GM23338 (cell line): ENCODE measurements around the gene MLLT10. TPM values are rescaled to one million over a fixed set of nuclear protein-coding genes. Genes with fewer than 3 reads are reported as not detected.

Source experiments
- ATAC-seq: fragments of 200-7000 bp; cut with Tn5 transposase; 3 replicates; pipeline ENCODE4 v1.9.1; 2020
- DNase-seq: peaks from one replicate; pipeline ENCODE4 v3.0.0-alpha.2; 2015; ENCODE audit warnings: low spot score
- H2AFZ ChIP-seq: fragments of 200-600 bp; sonication (generic); 2 replicates; pipeline ENCODE4 v1.8.0; 2016; ENCODE audit warnings: antibody characterized with exemption, mild to moderate bottlenecking, moderate library complexity
- H3F3A ChIP-seq: fragments of 200-600 bp; sonication (generic); replicated peaks from 2 replicates; pipeline ENCODE4 v1.8.0; 2017; ENCODE audit warnings: antibody characterized with exemption, mixed run types, low read depth
- H3K27ac ChIP-seq: fragments of 200-600 bp; sonication (generic); 2 replicates; pipeline ENCODE4 v1.6.1; 2016; ENCODE audit warnings: low read depth
- H3K27me3 ChIP-seq: fragments of 200-600 bp; sonication (generic); 2 replicates; pipeline ENCODE4 v1.8.0; 2016; ENCODE audit warnings: mild to moderate bottlenecking, mixed run types, moderate library complexity; ENCODE audit not compliant: insufficient read depth
- H3K36me3 ChIP-seq: fragments of 200-600 bp; sonication (generic); 2 replicates; pipeline ENCODE4 v1.8.0; 2016; ENCODE audit warnings: mild to moderate bottlenecking; ENCODE audit not compliant: insufficient read depth
- H3K4me1 ChIP-seq: fragments of 200-600 bp; sonication (generic); 2 replicates; pipeline ENCODE4 v1.8.0; 2016; ENCODE audit warnings: mild to moderate bottlenecking, moderate library complexity; ENCODE audit not compliant: insufficient read depth
- H3K4me2 ChIP-seq: fragments of 200-600 bp; sonication (generic); 2 replicates; pipeline ENCODE4 v1.7.1; 2017; ENCODE audit warnings: mixed run types
- H3K4me3 ChIP-seq: fragments of 200-600 bp; sonication (generic); 2 replicates; pipeline ENCODE4 v1.6.1; 2016; ENCODE audit warnings: mixed run types
- H3K79me2 ChIP-seq: fragments of 200-600 bp; sonication (generic); replicated peaks from 2 replicates; pipeline ENCODE4 v1.8.0; 2017; ENCODE audit warnings: mild to moderate bottlenecking; ENCODE audit not compliant: insufficient read depth
- H3K9me2 ChIP-seq: fragments of 200-600 bp; sonication (generic); 2 replicates; pipeline ENCODE4 v1.8.0; 2017; ENCODE audit not compliant: insufficient read depth
- H4K20me1 ChIP-seq: fragments of 200-600 bp; sonication (generic); replicated peaks from 2 replicates; pipeline ENCODE4 v1.8.0; 2017; ENCODE audit warnings: mild to moderate bottlenecking; ENCODE audit not compliant: insufficient read depth
- H3K27ac Mint-ChIP-seq: 2 replicates; pipeline ENCODE4 v1.8.0; 2020; ENCODE audit warnings: inconsistent platforms, mild to moderate bottlenecking, moderate library complexity, mixed read lengths
- H3K27me3 Mint-ChIP-seq: 3 replicates; pipeline ENCODE4 v1.8.0; 2022; ENCODE audit warnings: low read depth, mild to moderate bottlenecking, moderate library complexity, mixed read lengths, inconsistent platforms; ENCODE audit not compliant: insufficient read depth, poor library complexity
- H3K36me3 Mint-ChIP-seq: 3 replicates; pipeline ENCODE4 v1.8.0; 2021; ENCODE audit warnings: low read depth, mild to moderate bottlenecking, inconsistent platforms, moderate library complexity, mixed read lengths
- H3K4me1 Mint-ChIP-seq: 3 replicates; pipeline ENCODE4 v1.8.0; 2020; ENCODE audit warnings: mild to moderate bottlenecking, inconsistent platforms, mixed read lengths
- H3K4me3 Mint-ChIP-seq: 3 replicates; pipeline ENCODE4 v1.8.0; 2021; ENCODE audit warnings: moderate library complexity, mild to moderate bottlenecking, inconsistent platforms, mixed read lengths
- H3K9me3 Mint-ChIP-seq: 3 replicates; pipeline ENCODE4 v1.8.0; 2020; ENCODE audit warnings: moderate library complexity, mild to moderate bottlenecking, inconsistent platforms, mixed read lengths
- ETS1 ChIP-seq: IDR thresholded peaks from 2 replicates; pipeline ENCODE4 v1.6.1; 2016; ENCODE audit warnings: antibody characterized with exemption
- EZH2 ChIP-seq: fragments of 200-600 bp; sonication (generic); IDR thresholded peaks from one replicate; pipeline ENCODE4 v1.8.0; 2017; ENCODE audit warnings: antibody characterized with exemption, mild to moderate bottlenecking, low read depth; ENCODE audit not compliant: unreplicated experiment
- EZH2phosphoT487 ChIP-seq: fragments of 200-600 bp; sonication (generic); IDR thresholded peaks from one replicate; pipeline ENCODE4 v1.8.1; 2018; ENCODE audit warnings: antibody characterized with exemption; ENCODE audit not compliant: unreplicated experiment
- NANOG ChIP-seq: IDR thresholded peaks from 2 replicates; pipeline ENCODE4 v1.6.1; 2016; ENCODE audit warnings: antibody characterized with exemption, borderline replicate concordance
- POLR2AphosphoS5 ChIP-seq: IDR thresholded peaks from 2 replicates; pipeline ENCODE4 v1.6.1; 2016; ENCODE audit warnings: antibody characterized with exemption, low read depth
- ZNF114 ChIP-seq: fragments of 250-450 bp; sonication (Bioruptor Pico); IDR thresholded peaks from 2 replicates; pipeline ENCODE4 v1.5.0; 2020; ENCODE audit warnings: mild to moderate bottlenecking, moderate library complexity
- polyA plus RNA-seq: library from polyadenylated mRNA; unstranded; fragments of >200 nt; fragmentation: Nextera tagmentation; extraction: Ambion mirVana; gene quantifications from 2 replicates; pipeline ENCODE4 v1.2.1, GENCODE V29; 2016
- total RNA-seq: library from RNA; depleted of rRNA; stranded (reverse); fragments of >200 nt; shearing (Covaris generic); gene quantifications from 2 replicates; pipeline ENCODE4 v1.2.3, GENCODE V29; 2014
- TF ChIP-seq, protein P1 (sequence below): fragments of 250-450 bp; sonication (Bioruptor Pico); IDR thresholded peaks from 2 replicates; pipeline ENCODE4 v1.5.0; 2020; ENCODE audit warnings: mild to moderate bottlenecking, moderate library complexity
- TF ChIP-seq, protein P2 (sequence below), 2 experiments: fragments of 200-600 bp in 1 of 2; sonication (generic) in 1 of 2; conservative IDR thresholded peaks; 2 replicates each; pipeline versions ENCODE4 v1.5.1 to v1.6.1; 2016 to 2017; ENCODE audit warnings: antibody characterized with exemption in 2 of 2, low read depth in 2 of 2, mild to moderate bottlenecking in 2 of 2, moderate library complexity in 1 of 2

The MLLT10 gene
- total and polyA plus RNA-seq, 2 experiments from 2014 or later = 28.8 to 55.4 TPM

- TF ChIP-seq, protein P1, sequence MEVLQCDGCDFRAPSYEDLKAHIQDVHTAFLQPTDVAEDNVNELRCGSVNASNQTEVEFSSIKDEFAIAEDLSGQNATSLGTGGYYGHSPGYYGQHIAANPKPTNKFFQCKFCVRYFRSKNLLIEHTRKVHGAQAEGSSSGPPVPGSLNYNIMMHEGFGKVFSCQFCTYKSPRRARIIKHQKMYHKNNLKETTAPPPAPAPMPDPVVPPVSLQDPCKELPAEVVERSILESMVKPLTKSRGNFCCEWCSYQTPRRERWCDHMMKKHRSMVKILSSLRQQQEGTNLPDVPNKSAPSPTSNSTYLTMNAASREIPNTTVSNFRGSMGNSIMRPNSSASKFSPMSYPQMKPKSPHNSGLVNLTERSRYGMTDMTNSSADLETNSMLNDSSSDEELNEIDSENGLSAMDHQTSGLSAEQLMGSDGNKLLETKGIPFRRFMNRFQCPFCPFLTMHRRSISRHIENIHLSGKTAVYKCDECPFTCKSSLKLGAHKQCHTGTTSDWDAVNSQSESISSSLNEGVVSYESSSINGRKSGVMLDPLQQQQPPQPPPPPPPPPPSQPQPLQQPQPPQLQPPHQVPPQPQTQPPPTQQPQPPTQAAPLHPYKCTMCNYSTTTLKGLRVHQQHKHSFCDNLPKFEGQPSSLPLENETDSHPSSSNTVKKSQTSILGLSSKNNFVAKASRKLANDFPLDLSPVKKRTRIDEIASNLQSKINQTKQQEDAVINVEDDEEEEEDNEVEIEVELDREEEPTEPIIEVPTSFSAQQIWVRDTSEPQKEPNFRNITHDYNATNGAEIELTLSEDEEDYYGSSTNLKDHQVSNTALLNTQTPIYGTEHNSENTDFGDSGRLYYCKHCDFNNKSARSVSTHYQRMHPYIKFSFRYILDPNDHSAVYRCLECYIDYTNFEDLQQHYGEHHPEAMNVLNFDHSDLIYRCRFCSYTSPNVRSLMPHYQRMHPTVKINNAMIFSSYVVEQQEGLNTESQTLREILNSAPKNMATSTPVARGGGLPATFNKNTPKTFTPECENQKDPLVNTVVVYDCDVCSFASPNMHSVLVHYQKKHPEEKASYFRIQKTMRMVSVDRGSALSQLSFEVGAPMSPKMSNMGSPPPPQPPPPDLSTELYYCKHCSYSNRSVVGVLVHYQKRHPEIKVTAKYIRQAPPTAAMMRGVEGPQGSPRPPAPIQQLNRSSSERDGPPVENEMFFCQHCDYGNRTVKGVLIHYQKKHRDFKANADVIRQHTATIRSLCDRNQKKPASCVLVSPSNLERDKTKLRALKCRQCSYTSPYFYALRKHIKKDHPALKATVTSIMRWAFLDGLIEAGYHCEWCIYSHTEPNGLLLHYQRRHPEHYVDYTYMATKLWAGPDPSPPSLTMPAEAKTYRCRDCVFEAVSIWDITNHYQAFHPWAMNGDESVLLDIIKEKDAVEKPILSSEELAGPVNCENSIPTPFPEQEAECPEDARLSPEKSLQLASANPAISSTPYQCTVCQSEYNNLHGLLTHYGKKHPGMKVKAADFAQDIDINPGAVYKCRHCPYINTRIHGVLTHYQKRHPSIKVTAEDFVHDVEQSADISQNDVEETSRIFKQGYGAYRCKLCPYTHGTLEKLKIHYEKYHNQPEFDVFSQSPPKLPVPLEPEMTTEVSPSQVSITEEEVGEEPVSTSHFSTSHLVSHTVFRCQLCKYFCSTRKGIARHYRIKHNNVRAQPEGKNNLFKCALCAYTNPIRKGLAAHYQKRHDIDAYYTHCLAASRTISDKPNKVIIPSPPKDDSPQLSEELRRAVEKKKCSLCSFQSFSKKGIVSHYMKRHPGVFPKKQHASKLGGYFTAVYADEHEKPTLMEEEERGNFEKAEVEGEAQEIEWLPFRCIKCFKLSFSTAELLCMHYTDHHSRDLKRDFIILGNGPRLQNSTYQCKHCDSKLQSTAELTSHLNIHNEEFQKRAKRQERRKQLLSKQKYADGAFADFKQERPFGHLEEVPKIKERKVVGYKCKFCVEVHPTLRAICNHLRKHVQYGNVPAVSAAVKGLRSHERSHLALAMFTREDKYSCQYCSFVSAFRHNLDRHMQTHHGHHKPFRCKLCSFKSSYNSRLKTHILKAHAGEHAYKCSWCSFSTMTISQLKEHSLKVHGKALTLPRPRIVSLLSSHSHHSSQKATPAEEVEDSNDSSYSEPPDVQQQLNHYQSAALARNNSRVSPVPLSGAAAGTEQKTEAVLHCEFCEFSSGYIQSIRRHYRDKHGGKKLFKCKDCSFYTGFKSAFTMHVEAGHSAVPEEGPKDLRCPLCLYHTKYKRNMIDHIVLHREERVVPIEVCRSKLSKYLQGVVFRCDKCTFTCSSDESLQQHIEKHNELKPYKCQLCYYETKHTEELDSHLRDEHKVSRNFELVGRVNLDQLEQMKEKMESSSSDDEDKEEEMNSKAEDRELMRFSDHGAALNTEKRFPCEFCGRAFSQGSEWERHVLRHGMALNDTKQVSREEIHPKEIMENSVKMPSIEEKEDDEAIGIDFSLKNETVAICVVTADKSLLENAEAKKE (CRISPR knock-in tag) = no peak
- TF ChIP-seq, protein P2, sequence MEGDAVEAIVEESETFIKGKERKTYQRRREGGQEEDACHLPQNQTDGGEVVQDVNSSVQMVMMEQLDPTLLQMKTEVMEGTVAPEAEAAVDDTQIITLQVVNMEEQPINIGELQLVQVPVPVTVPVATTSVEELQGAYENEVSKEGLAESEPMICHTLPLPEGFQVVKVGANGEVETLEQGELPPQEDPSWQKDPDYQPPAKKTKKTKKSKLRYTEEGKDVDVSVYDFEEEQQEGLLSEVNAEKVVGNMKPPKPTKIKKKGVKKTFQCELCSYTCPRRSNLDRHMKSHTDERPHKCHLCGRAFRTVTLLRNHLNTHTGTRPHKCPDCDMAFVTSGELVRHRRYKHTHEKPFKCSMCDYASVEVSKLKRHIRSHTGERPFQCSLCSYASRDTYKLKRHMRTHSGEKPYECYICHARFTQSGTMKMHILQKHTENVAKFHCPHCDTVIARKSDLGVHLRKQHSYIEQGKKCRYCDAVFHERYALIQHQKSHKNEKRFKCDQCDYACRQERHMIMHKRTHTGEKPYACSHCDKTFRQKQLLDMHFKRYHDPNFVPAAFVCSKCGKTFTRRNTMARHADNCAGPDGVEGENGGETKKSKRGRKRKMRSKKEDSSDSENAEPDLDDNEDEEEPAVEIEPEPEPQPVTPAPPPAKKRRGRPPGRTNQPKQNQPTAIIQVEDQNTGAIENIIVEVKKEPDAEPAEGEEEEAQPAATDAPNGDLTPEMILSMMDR (conservative IDR thresholded peaks at IDR 0.05; ENCODE audit: low read depth in 2 of 2) = no peak
- TF ChIP-seq EZH2phosphoT487 = no peak
- no peak for TF ChIP-seq ZNF114 (CRISPR knock-in tag)
These were observed 45.0 kb upstream of the MLLT10 start (continued) for GRCh38 chr10:21488957-21489446.

GRCh38 chr10:21490028-21490710 is 43.9 kb upstream of the MLLT10 start:
- Histone ChIP-seq H3K4me3 (no peak overlapping the region), H3K4me2 (no peak overlapping the region), H3K36me3 (no peaks in the 10 kb centered on the region), H3K27ac (no peak overlapping the region), H2AFZ (no peak overlapping the region), H3F3A (peaks cover 1% of the 10 kb centered on the region; the same call in 1 of the 2 replicates), H4K20me1 (no peaks in the 10 kb centered on the region; the same call in 1 of the 2 replicates), H3K9me2 (no peaks in the 10 kb centered on the region), H3K79me2 (no peaks in the 10 kb centered on the region; the same call in 1 of the 2 replicates), H3K4me1 (peaks cover 13% of the 10 kb centered on the region; the same call in 1 of the 2 replicates), H3K27me3 (peaks cover 18% of the 10 kb centered on the region)
- Mint-ChIP-seq H3K27me3 (peaks cover 22% of the 10 kb centered on the region), H3K4me1 (peaks cover 26% of the 10 kb centered on the region), H3K36me3 (peaks cover 8% of the 10 kb centered on the region; the same call in 2 of the 3 replicates), H3K27ac (no peak overlapping the region), H3K4me3 (no peak overlapping the region), H3K9me3 (no peaks in the 10 kb centered on the region)
- no peak for ATAC-seq
- DNase-seq = no peak
- TF ChIP-seq, protein P2 (conservative IDR thresholded peaks at IDR 0.05; ENCODE audit: low read depth in 2 of 2) = no peak
- TF ChIP-seq NANOG (no peak), POLR2AphosphoS5 (no peak), ETS1 (no peak), EZH2 (no peak)
